ENCODE results near the gene CSDE1. TPM values are rescaled to one million over a fixed set of nuclear protein-coding genes. Genes with fewer than 3 reads are reported as not detected.
A peak's percentile ranks its signal among the peaks of the same experiment; 100 is the strongest.

The CSDE1 gene
- total and polyA plus RNA-seq, 2 experiments from 2014 or later, result 161 to 802 TPM

DNA sequence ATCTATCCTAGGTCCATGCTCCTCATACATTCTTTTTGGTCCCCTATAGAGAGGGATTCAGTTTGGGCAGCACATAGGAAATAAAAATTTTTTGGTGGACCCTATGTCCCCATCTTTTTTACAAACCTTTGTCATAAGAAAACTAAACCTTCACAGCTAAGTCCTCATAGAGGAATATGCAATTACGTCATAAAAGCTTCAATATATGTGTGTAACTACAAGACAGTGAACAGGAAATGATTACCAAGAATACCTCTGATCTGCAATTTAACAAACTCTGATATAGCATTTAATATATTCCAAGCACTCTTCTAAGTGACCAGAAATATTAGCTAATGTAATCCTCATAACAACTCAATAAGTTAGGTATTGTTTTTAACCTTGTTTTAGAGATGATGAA lies 81.7 kb downstream of the CSDE1 start:
- H3K27me3 ChIP-seq, result peaks cover 25% of the 10 kb centered on the region
- H3K36me3 ChIP-seq (replicated peaks; ENCODE audit: insufficient read depth, low read depth), result no peaks in the 10 kb centered on the region
- H3K27ac ChIP-seq, result no peak overlapping the region
- no peak overlapping the region for H3K4me2 ChIP-seq
- no peaks in the 10 kb centered on the region for H3K79me2 ChIP-seq
- no peak for DNase-seq (ENCODE audit: low spot score)
- WGBS (ENCODE audit: low lambda C conversion rate, missing lambda C conversion rate), result 91% methylated on average over 1 of the region's 1 CpG
- H2AFZ ChIP-seq, result no peak overlapping the region
- H4K20me1 ChIP-seq (ENCODE audit: insufficient read depth, poor library complexity, severe bottlenecking), result no peaks in the 10 kb centered on the region
- no peaks in the 10 kb centered on the region for H3K9me2 ChIP-seq (replicated peaks; ENCODE audit: insufficient read depth)
- TF ChIP-seq EZH2 (IDR thresholded peaks at IDR 0.05; ENCODE audit: borderline replicate concordance) (no peak), EZH2phosphoT487 (IDR thresholded peaks at IDR 0.05; ENCODE audit: low read depth, severe bottlenecking, unreplicated experiment) (no peak)
- TF ChIP-seq, protein P1, sequence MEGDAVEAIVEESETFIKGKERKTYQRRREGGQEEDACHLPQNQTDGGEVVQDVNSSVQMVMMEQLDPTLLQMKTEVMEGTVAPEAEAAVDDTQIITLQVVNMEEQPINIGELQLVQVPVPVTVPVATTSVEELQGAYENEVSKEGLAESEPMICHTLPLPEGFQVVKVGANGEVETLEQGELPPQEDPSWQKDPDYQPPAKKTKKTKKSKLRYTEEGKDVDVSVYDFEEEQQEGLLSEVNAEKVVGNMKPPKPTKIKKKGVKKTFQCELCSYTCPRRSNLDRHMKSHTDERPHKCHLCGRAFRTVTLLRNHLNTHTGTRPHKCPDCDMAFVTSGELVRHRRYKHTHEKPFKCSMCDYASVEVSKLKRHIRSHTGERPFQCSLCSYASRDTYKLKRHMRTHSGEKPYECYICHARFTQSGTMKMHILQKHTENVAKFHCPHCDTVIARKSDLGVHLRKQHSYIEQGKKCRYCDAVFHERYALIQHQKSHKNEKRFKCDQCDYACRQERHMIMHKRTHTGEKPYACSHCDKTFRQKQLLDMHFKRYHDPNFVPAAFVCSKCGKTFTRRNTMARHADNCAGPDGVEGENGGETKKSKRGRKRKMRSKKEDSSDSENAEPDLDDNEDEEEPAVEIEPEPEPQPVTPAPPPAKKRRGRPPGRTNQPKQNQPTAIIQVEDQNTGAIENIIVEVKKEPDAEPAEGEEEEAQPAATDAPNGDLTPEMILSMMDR (IDR thresholded peaks at IDR 0.05; ENCODE audit: poor library complexity), result no peak
- no peak overlapping the region for H3K4me3 ChIP-seq
- H3K9me3 ChIP-seq (ENCODE audit: low read depth), result no peaks in the 10 kb centered on the region
- H3K4me1 ChIP-seq (ENCODE audit: insufficient read depth), result no peaks in the 10 kb centered on the region

DNA sequence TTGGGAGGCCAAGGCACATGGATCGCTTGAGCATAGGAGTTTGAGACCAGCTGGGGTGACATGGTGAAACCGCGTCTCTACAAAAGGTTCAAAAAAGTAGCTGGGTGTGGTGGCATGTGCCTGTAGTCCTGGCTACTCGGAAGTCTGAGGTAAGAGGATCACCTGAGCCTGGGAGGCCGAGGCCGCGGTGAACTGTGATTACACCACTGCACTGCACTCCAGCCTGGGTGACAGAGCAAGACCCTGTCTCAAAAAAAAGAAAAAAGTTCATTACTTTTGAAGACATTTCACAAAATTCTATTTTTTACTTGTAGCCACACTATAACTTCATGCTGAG lies 85.9 kb downstream of the CSDE1 start:
- TF ChIP-seq EZH2 (IDR thresholded peaks at IDR 0.05; ENCODE audit: borderline replicate concordance), result no peak
- TF ChIP-seq, protein P1 (IDR thresholded peaks at IDR 0.05; ENCODE audit: poor library complexity), result no peak
- no peak for TF ChIP-seq EZH2phosphoT487 (IDR thresholded peaks at IDR 0.05; ENCODE audit: low read depth, severe bottlenecking, unreplicated experiment)
- WGBS (ENCODE audit: low lambda C conversion rate, missing lambda C conversion rate), result 89% methylated on average over 7 of the region's 7 CpGs
- H3K9me3 ChIP-seq (ENCODE audit: low read depth), result no peaks in the 10 kb centered on the region
- no peak overlapping the region for H3K4me3 ChIP-seq
- H3K4me2 ChIP-seq, result no peak overlapping the region
- no peaks in the 10 kb centered on the region for H4K20me1 ChIP-seq (ENCODE audit: insufficient read depth, poor library complexity, severe bottlenecking)
- H3K4me1 ChIP-seq (ENCODE audit: insufficient read depth), result no peaks in the 10 kb centered on the region
- H3K36me3 ChIP-seq (replicated peaks; ENCODE audit: insufficient read depth, low read depth), result no peaks in the 10 kb centered on the region
- H3K79me2 ChIP-seq, result peaks cover 4% of the 10 kb centered on the region
- H2AFZ ChIP-seq, result no peak overlapping the region
- no peak for DNase-seq (ENCODE audit: low spot score)
- H3K27ac ChIP-seq, result no peak overlapping the region
- no peaks in the 10 kb centered on the region for H3K9me2 ChIP-seq (replicated peaks; ENCODE audit: insufficient read depth)
- peaks cover 9% of the 10 kb centered on the region for H3K27me3 ChIP-seq

DNA sequence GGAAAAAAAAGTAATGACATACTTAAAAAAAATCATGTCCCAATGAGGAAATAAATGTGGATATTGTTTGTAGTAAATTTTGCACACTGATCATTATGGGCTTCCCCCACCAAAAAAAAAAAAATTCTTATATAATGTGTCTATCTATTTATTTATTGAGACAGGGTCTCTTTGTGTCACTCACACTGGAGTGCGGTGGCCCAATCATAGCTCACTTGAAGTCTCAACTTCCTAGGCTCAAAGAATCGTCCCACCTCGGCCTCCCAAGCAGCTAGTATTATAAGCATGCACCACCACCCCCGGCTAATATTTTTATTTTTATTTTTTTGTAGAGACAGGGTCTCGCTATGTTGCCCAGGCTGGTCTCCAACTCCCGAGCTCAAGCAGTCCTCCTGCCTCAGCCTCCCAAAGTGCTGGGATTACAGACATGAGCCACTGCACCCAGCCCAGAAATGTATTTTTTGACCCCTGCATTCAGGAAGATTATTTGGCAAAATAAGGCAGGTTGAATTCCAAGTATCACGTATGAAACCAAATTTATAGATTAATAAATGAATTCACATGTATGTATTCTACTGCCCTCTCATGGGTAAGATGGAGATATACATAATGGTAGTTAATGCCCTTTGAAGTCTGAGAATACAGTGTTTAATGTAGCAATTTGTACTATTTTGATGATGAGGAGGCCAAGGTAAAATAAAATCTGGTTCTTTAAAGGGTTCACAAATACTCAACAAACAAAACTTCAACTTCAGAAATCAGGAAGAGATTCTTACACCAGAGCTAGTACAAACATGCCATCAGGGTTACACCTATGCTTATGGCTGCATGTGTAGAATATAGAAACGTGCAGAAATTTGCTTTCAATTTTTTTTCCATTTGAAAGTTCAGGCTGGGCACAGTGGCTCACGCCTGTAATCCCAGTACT lies 86.5 kb downstream of the CSDE1 start:
- Histone ChIP-seq H3K79me2 (peaks cover 6% of the 10 kb centered on the region), H3K4me1 (ENCODE audit: insufficient read depth) (no peaks in the 10 kb centered on the region), H3K36me3 (replicated peaks; ENCODE audit: insufficient read depth, low read depth) (no peaks in the 10 kb centered on the region), H3K4me3 (no peak overlapping the region), H3K9me2 (replicated peaks; ENCODE audit: insufficient read depth) (no peaks in the 10 kb centered on the region), H4K20me1 (ENCODE audit: insufficient read depth, poor library complexity, severe bottlenecking) (no peaks in the 10 kb centered on the region), H2AFZ (no peak overlapping the region), H3K9me3 (ENCODE audit: low read depth) (no peaks in the 10 kb centered on the region), H3K4me2 (peak overlapping the region; percentile 78), H3K27ac (peak overlapping the region; percentile 82), H3K27me3 (peaks cover 3% of the 10 kb centered on the region)
- 76% methylated on average over 9 of the region's 9 CpGs for WGBS (ENCODE audit: low lambda C conversion rate, missing lambda C conversion rate)
- DNase-seq (ENCODE audit: low spot score), result no peak
- TF ChIP-seq EZH2phosphoT487 (IDR thresholded peaks at IDR 0.05; ENCODE audit: low read depth, severe bottlenecking, unreplicated experiment), result no peak
- TF ChIP-seq, protein P1 (IDR thresholded peaks at IDR 0.05; ENCODE audit: poor library complexity), result peak; percentile 47

Measured in hepatocyte (in vitro differentiated cells).